HCT116 (cell line): ENCODE data around the gene CETN1. TPM values are rescaled to one million over a fixed set of nuclear protein-coding genes. Genes with fewer than 3 reads are reported as not detected.

Source experiments
- ATAC-seq: fragments of 200-7000 bp; cut with Tn5 transposase; 2 replicates; pipeline ENCODE4 v1.9.1; 2020; ENCODE audit warnings: mild to moderate bottlenecking, moderate library complexity
- BruUV-seq: library from RNA; stranded (reverse); fragments of 400-500 nt; replicated peaks from 2 replicates; lab custom pipeline; 2021; lab: Mats Ljungman, UMichigan
- CTCF ChIA-PET: fragments of 300-600 bp; sonication (Branson Sonifier 250); formaldehyde crosslinking; loops from one replicate; lab custom pipeline; 2021; ENCODE audit warnings: antibody characterized with exemption; lab: Charles Lee
- POLR2A ChIA-PET: fragments of 300-600, 350-600 bp; sonication (Branson Sonifier 250); formaldehyde crosslinking; loops from one replicate; lab custom pipeline; 2021; ENCODE audit warnings: antibody characterized with exemption; lab: Charles Lee
- RAD21 ChIA-PET, 2 experiments: fragments of 300-600 bp; sonication (Branson Sonifier 250); formaldehyde crosslinking; loops; one replicate each; lab custom pipeline; 2023; ENCODE audit warnings: low total read pairs in 2 of 2; ENCODE audit not compliant: uncharacterized antibody in 2 of 2, unreplicated experiment in 2 of 2, low non-redundant PET in 1 of 2; lab: Charles Lee
- DNase-seq: peaks from one replicate; pipeline ENCODE4 v3.0.0-alpha.2; 2010; ENCODE audit warnings: low read depth, low spot score
- H2AFZ ChIP-seq: fragments of 200-600 bp; shearing (Covaris generic), sonication (generic); 2 replicates; pipeline ENCODE4 v1.6.1; 2017; ENCODE audit warnings: low read depth, mixed run types, mixed read lengths, antibody characterized with exemption, low read length; ENCODE audit not compliant: poor library complexity, severe bottlenecking
- H3K27ac ChIP-seq: 2 replicates; pipeline ENCODE4 v1.5.1; 2012; ENCODE audit warnings: low read depth, low read length
- H3K27me3 ChIP-seq: fragments of 200-600 bp; sonication (generic); 2 replicates; pipeline ENCODE4 v1.6.1; 2016; ENCODE audit warnings: mixed run types, low read length, mixed read lengths; ENCODE audit not compliant: insufficient read depth
- H3K36me3 ChIP-seq, 2 experiments: fragments of 200-500 bp in 1 of 2; fragments of 200-600 bp in 1 of 2; sonication (Bioruptor generic) in 1 of 2; sonication (generic) in 1 of 2; 2 replicates each; pipeline versions ENCODE4 v1.5.1 to v1.6.1; 2014 to 2016; ENCODE audit warnings: low read length in 2 of 2, inconsistent platforms in 1 of 2, mixed read lengths in 1 of 2, mixed run types in 1 of 2; ENCODE audit not compliant: insufficient read depth in 2 of 2, control insufficient read depth in 1 of 2
- H3K4me1 ChIP-seq, 2 experiments: fragments of 200-600 bp in 1 of 2; sonication (generic) in 1 of 2; 2 replicates each; pipeline versions ENCODE4 v1.5.1 to v1.6.1; 2012 to 2017; ENCODE audit warnings: low read length in 2 of 2, inconsistent platforms in 1 of 2, mild to moderate bottlenecking in 1 of 2, mixed read lengths in 1 of 2, mixed run types in 1 of 2, moderate library complexity in 1 of 2; ENCODE audit not compliant: insufficient read depth in 2 of 2, control insufficient read depth in 1 of 2
- H3K4me2 ChIP-seq: fragments of 200-600 bp; sonication (generic); 2 replicates; pipeline ENCODE4 v1.6.1; 2017; ENCODE audit warnings: mixed run types, low read length, mixed read lengths
- H3K4me3 ChIP-seq, 2 experiments: fragments of 200-600 bp in 1 of 2; sonication (generic) in 1 of 2; replicated peaks in 1 of 2; 2 replicates each; pipeline ENCODE4 v1.5.1; 2011 to 2016; ENCODE audit warnings: low read length in 2 of 2, control low read depth in 1 of 2, low read depth in 1 of 2, mild to moderate bottlenecking in 1 of 2, mixed read lengths in 1 of 2, mixed run types in 1 of 2
- H3K79me2 ChIP-seq: fragments of 200-600 bp; sonication (generic); 2 replicates; pipeline ENCODE4 v1.6.1; 2017; ENCODE audit warnings: mild to moderate bottlenecking, mixed run types, low read length, moderate library complexity, mixed read lengths; ENCODE audit not compliant: insufficient read depth
- H3K9ac ChIP-seq: fragments of 200-600 bp; sonication (generic); 2 replicates; pipeline ENCODE4 v1.6.1; 2016; ENCODE audit warnings: low read length, mixed read lengths
- H3K9me2 ChIP-seq: fragments of 200-600 bp; sonication (generic), shearing (Covaris generic); 2 replicates; pipeline ENCODE4 v1.6.1; 2017; ENCODE audit warnings: mixed run types, mild to moderate bottlenecking, moderate library complexity; ENCODE audit not compliant: insufficient read depth
- H3K9me3 ChIP-seq, 2 experiments: fragments of 200-500 bp in 1 of 2; fragments of 200-600 bp in 1 of 2; sonication (Bioruptor generic) in 1 of 2; sonication (generic) in 1 of 2; 2 replicates each; pipeline ENCODE4 v1.6.1; 2014 to 2017; ENCODE audit warnings: low read length in 2 of 2, mixed read lengths in 2 of 2, inconsistent platforms in 1 of 2, low read depth in 1 of 2, mild to moderate bottlenecking in 1 of 2, mixed run types in 1 of 2, moderate library complexity in 1 of 2; ENCODE audit not compliant: control insufficient read depth in 1 of 2, insufficient read depth in 1 of 2
- H4K20me1 ChIP-seq: fragments of 200-600 bp; sonication (generic), shearing (Covaris generic); 2 replicates; pipeline ENCODE4 v1.6.1; 2017; ENCODE audit warnings: mixed run types, mild to moderate bottlenecking, moderate library complexity; ENCODE audit not compliant: insufficient read depth
- ATF3 ChIP-seq: IDR thresholded peaks from 2 replicates; pipeline ENCODE4 v1.6.1; 2012
- CBX3 ChIP-seq: IDR thresholded peaks from 2 replicates; pipeline ENCODE4 v1.6.1; 2012; ENCODE audit warnings: low read depth
- CTCF ChIP-seq, 3 experiments: fragments of 200-600 bp in 1 of 3; sonication (generic) in 1 of 3; IDR thresholded peaks in 2 of 3; conservative IDR thresholded peaks in 1 of 3; 2 replicates each; pipeline ENCODE4 v1.5.1; 2012 to 2017; ENCODE audit warnings: low read depth in 2 of 3, low read length in 2 of 3, antibody characterized with exemption in 1 of 3, borderline replicate concordance in 1 of 3, control low read depth in 1 of 3, mild to moderate bottlenecking in 1 of 3, mixed read lengths in 1 of 3, mixed run types in 1 of 3, moderate library complexity in 1 of 3; ENCODE audit not compliant: insufficient read depth in 1 of 3
- ELF1 ChIP-seq: IDR thresholded peaks from 2 replicates; pipeline ENCODE4 v1.6.1; 2012; ENCODE audit warnings: low read depth, borderline replicate concordance
- EZH2 ChIP-seq: fragments of 200-600 bp; sonication (generic); IDR thresholded peaks from 2 replicates; pipeline ENCODE4 v1.6.1; 2017; ENCODE audit warnings: antibody characterized with exemption, mixed run types
- JUND ChIP-seq: IDR thresholded peaks from 2 replicates; pipeline ENCODE4 v1.6.1; 2012
- MAX ChIP-seq: IDR thresholded peaks from 2 replicates; pipeline ENCODE4 v1.6.1; 2012
- POLR2A ChIP-seq: IDR thresholded peaks from 2 replicates; pipeline ENCODE4 v1.7.0; 2011; ENCODE audit warnings: borderline replicate concordance; ENCODE audit not compliant: insufficient read depth, insufficient read length; ENCODE audit errors: extremely low read depth
- REST ChIP-seq: IDR thresholded peaks from 2 replicates; pipeline ENCODE4 v1.6.1; 2012; ENCODE audit warnings: low read depth
- SIN3A ChIP-seq: IDR thresholded peaks from 2 replicates; pipeline ENCODE4 v1.6.1; 2012; ENCODE audit warnings: low read depth
- SP1 ChIP-seq: IDR thresholded peaks from 2 replicates; pipeline ENCODE4 v1.6.1; 2012; ENCODE audit warnings: low read depth
- TCF7L2 ChIP-seq: IDR thresholded peaks from 2 replicates; pipeline ENCODE4 v1.7.0; 2011; ENCODE audit warnings: borderline replicate concordance, inconsistent platforms; ENCODE audit not compliant: insufficient read depth, insufficient read length; ENCODE audit errors: extremely low read depth
- ZFX ChIP-seq: fragments of 450-650 bp; IDR thresholded peaks from 2 replicates; pipeline ENCODE4 v1.6.1; 2017
- ZNF274 ChIP-seq: fragments of 200-500 bp; sonication (Bioruptor generic); IDR thresholded peaks from 2 replicates; pipeline ENCODE4 v1.6.1; 2014; ENCODE audit warnings: mild to moderate bottlenecking, low read depth, low read length, inconsistent platforms
- intact Hi-C: fragments of 100-400 bp; cut with micrococcal nuclease; formaldehyde crosslinking; loops from 2 replicates; pipeline ENCODE4 v1.10.0; 2022
- total RNA-seq: library from RNA; stranded (reverse); gene quantifications from one replicate; pipeline ENCODE4 v1.2.1, GENCODE V29; 2021; ENCODE audit not compliant: unreplicated experiment

Gene CETN1
- total RNA-seq, 1 experiment from 2014 or later, result not detected

GRCh38 chr18:614193-614592 is 34.0 kb downstream of the CETN1 start:
- H3K9ac ChIP-seq, result no peak overlapping the region
- H3K27ac ChIP-seq, result no peak overlapping the region
- no peaks in the 10 kb centered on the region for H3K9me2 ChIP-seq
- ATAC-seq (no peak), DNase-seq (no peak)
- H4K20me1 ChIP-seq, result no peaks in the 10 kb centered on the region
- no peaks in the 10 kb centered on the region for H3K4me1 ChIP-seq
- CTCF ChIA-PET, result no interaction called here
- POLR2A ChIA-PET, result no interaction called here
- no peak overlapping the region for H3K4me3 ChIP-seq
- RAD21 ChIA-PET, result no interaction called here
- H3K9me3 ChIP-seq, result no peaks in the 10 kb centered on the region
- TF ChIP-seq CBX3 (no peak), EZH2 (no peak), SP1 (no peak)
- no peaks in the 10 kb centered on the region for H3K79me2 ChIP-seq
- H3K27me3 ChIP-seq, result no peaks in the 10 kb centered on the region
- no peak overlapping the region for H3K4me2 ChIP-seq
- no peaks in the 10 kb centered on the region for H3K36me3 ChIP-seq
- no TSS peak for BruUV-seq
- no peak overlapping the region for H2AFZ ChIP-seq
- intact Hi-C loops, result no loop called here

- Histone ChIP-seq H4K20me1 (no peaks in the 10 kb centered on the region), H2AFZ (no peak overlapping the region), H3K36me3 (no peaks in the 10 kb centered on the region), H3K9me3 (no peaks in the 10 kb centered on the region), H3K4me3 (no peak overlapping the region), H3K4me2 (no peak overlapping the region), H3K4me1 (no peaks in the 10 kb centered on the region), H3K27ac (no peak overlapping the region), H3K9me2 (no peaks in the 10 kb centered on the region), H3K79me2 (no peaks in the 10 kb centered on the region), H3K27me3 (no peaks in the 10 kb centered on the region), H3K9ac (no peak overlapping the region)
- ChIA-PET POLR2A (no interaction called here), RAD21 (no interaction called here), CTCF (interaction anchor here (0.8 to 1.0 kb wide), 2 partner anchors 11 to 322 kb away, joined by 3 read pairs; no protein-coding TSS in a partner anchor)
- no peak for ATAC-seq
- no peak for DNase-seq
- no TSS peak for BruUV-seq
- intact Hi-C loops, result loop anchor here (5.0 kb wide), 1 partner anchor 118 kb away; no protein-coding TSS in a partner anchor
- TF ChIP-seq SIN3A (no peak), ATF3 (no peak), ELF1 (no peak), CBX3 (no peak), ZFX (no peak), EZH2 (no peak), POLR2A (no peak), TCF7L2 (no peak), ZNF274 (no peak), REST (no peak), JUND (no peak), MAX (no peak), CTCF (IDR thresholded peaks at IDR 0.05 in 2 of 3, conservative IDR thresholded peaks at IDR 0.05 in 1 of 3; ENCODE audit: borderline replicate concordance in 1 of 3, insufficient read depth in 1 of 3, low read depth in 2 of 3, low read length in 2 of 3) (no peak), SP1 (no peak)
Observed at GRCh38 chr18:615092-615521, 34.9 kb downstream of the CETN1 start.
